ENCODE data around the gene CDCP1. TPM values are rescaled to one million over a fixed set of nuclear protein-coding genes. Genes with fewer than 3 reads are reported as not detected.

The CDCP1 gene
- total RNA-seq, 4 donors from 2014 or later, result 1.2 to 6.4 (median 2.1) TPM

DNA sequence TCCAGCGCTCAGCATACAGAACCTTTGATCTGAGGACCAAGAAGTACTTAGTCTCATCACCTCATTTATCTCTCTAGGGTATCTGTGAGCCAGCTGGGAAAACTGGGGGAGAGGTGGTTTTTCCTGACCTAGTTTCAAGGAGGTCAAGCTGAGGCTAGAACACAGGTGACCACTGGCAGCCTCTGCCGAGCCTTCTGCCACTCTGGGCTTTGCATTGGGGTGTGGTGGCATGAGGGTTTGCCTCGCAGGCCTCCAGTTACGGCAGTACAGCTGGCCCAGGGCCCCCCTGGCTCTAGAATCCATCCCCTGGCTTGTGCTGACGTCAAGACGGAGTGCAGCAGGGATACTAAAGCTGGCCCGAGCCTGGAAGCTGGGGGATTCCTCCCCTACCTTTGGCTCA lies 34.7 kb upstream of the CDCP1 start:
- H3K4me3 ChIP-seq, result no peak overlapping the region
- peaks cover 0 to 30% (median 18%) of the 10 kb centered on the region in 4 donors for H3K4me1 ChIP-seq
- H3K36me3 ChIP-seq, result no peaks in the 10 kb centered on the region
- H3K9me3 ChIP-seq, result no peaks in the 10 kb centered on the region
- H3K27ac ChIP-seq (replicated peaks in 1 of 4), result no peak overlapping the region
- no peaks in the 10 kb centered on the region for H3K27me3 ChIP-seq
- 41% methylated on average over 3 of the region's 7 CpGs for WGBS
- intact Hi-C loops (cut with DNase I), result no loop called here
- TF ChIP-seq, protein P1, sequence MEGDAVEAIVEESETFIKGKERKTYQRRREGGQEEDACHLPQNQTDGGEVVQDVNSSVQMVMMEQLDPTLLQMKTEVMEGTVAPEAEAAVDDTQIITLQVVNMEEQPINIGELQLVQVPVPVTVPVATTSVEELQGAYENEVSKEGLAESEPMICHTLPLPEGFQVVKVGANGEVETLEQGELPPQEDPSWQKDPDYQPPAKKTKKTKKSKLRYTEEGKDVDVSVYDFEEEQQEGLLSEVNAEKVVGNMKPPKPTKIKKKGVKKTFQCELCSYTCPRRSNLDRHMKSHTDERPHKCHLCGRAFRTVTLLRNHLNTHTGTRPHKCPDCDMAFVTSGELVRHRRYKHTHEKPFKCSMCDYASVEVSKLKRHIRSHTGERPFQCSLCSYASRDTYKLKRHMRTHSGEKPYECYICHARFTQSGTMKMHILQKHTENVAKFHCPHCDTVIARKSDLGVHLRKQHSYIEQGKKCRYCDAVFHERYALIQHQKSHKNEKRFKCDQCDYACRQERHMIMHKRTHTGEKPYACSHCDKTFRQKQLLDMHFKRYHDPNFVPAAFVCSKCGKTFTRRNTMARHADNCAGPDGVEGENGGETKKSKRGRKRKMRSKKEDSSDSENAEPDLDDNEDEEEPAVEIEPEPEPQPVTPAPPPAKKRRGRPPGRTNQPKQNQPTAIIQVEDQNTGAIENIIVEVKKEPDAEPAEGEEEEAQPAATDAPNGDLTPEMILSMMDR (IDR thresholded peaks at IDR 0.05), result no peak
- TF ChIP-seq POLR2AphosphoS5 (IDR thresholded peaks at IDR 0.05) (no peak), POLR2A (IDR thresholded peaks at IDR 0.05; ENCODE audit: low read depth) (no peak)
- no peak for DNase-seq (ENCODE audit: extremely low spot score)

DNA sequence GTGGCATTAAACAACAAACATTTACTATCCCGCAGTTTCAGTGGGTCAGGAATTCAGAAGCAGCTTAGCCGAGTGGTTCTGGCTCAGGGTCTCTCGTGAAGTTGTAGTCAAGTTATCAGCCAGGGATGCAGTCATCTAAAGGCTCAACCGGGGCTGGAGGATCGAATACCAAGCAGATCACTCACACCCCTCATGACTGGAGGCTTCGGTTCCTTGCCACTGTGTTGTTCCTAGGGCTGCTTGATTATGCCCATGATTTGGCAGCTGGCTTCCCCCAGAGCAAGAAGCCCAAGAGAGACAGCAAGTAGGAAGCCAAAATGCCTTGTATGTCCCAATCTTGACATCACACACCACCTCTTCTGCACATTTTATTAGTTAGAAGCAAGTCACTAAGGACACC lies 33.9 kb upstream of the CDCP1 start:
- Histone ChIP-seq H3K27me3 (no peaks in the 10 kb centered on the region), H3K9me3 (no peaks in the 10 kb centered on the region), H3K36me3 (no peaks in the 10 kb centered on the region), H3K27ac (replicated peaks in 1 of 4) (no peak overlapping the region), H3K4me1 (peaks cover 0 to 30% (median 18%) of the 10 kb centered on the region in 4 donors), H3K4me3 (no peak overlapping the region)
- DNase-seq (ENCODE audit: extremely low spot score), result no peak
- WGBS, result 48% methylated on average over 4 of the region's 6 CpGs
- TF ChIP-seq, protein P1 (IDR thresholded peaks at IDR 0.05), result no peak
- TF ChIP-seq POLR2A (IDR thresholded peaks at IDR 0.05; ENCODE audit: low read depth), result no peak
- TF ChIP-seq POLR2AphosphoS5 (IDR thresholded peaks at IDR 0.05), result no peak
- TF ChIP-seq EP300 (IDR thresholded peaks at IDR 0.05), result no peak
- intact Hi-C loops (cut with DNase I), result no loop called here

- Histone ChIP-seq H3K27me3 (no peaks in the 10 kb centered on the region), H3K9me3 (no peaks in the 10 kb centered on the region), H3K36me3 (no peaks in the 10 kb centered on the region), H3K4me1 (peaks cover 0 to 30% (median 18%) of the 10 kb centered on the region in 4 donors), H3K27ac (replicated peaks in 1 of 4) (peak overlapping the region in 1 of 4 donors; percentile 45), H3K4me3 (no peak overlapping the region)
- intact Hi-C loops (cut with DNase I), result no loop called here
- TF ChIP-seq POLR2AphosphoS5 (IDR thresholded peaks at IDR 0.05), result no peak
- no peak for TF ChIP-seq EP300 (IDR thresholded peaks at IDR 0.05)
- TF ChIP-seq POLR2A (IDR thresholded peaks at IDR 0.05; ENCODE audit: low read depth), result no peak
- TF ChIP-seq, protein P1 (IDR thresholded peaks at IDR 0.05), result no peak
- no peak for DNase-seq (ENCODE audit: extremely low spot score)
- WGBS, result 97% methylated on average over 3 of the region's 3 CpGs
Observed at GRCh38 chr3:45179163-45179562, 33.0 kb upstream of the CDCP1 start.

GRCh38 chr3:45178183-45179023 lies 32.2 kb upstream of the CDCP1 start:
- no peaks in the 10 kb centered on the region for H3K36me3 ChIP-seq
- no peak for TF ChIP-seq EP300 (IDR thresholded peaks at IDR 0.05)
- TF ChIP-seq POLR2AphosphoS5 (IDR thresholded peaks at IDR 0.05), result no peak
- no peak for TF ChIP-seq POLR2A (IDR thresholded peaks at IDR 0.05; ENCODE audit: low read depth)
- TF ChIP-seq, protein P1 (IDR thresholded peaks at IDR 0.05), result no peak
- intact Hi-C loops (cut with DNase I), result no loop called here
- peaks cover 0 to 29% (median 16%) of the 10 kb centered on the region in 4 donors for H3K4me1 ChIP-seq
- no peak for DNase-seq (ENCODE audit: extremely low spot score)
- peak overlapping the region; percentile 41 to 65 (median 52) for H3K27ac ChIP-seq (replicated peaks in 1 of 4)
- no peaks in the 10 kb centered on the region for H3K27me3 ChIP-seq
- no peaks in the 10 kb centered on the region for H3K9me3 ChIP-seq
- WGBS, result 71% methylated on average over 13 of the region's 13 CpGs
- no peak overlapping the region for H3K4me3 ChIP-seq
